Colonic mucosa (tissue), 4 donors: Measurements from ENCODE around the gene LIPF. TPM values are rescaled to one million over a fixed set of nuclear protein-coding genes. Genes with fewer than 3 reads are reported as not detected.
"Not testable (repeated sequence)": the region's sequence is repeated elsewhere in the genome, so short reads cannot be mapped to it uniquely, and the experiment has no call there.

Source experiments
- DNase-seq: peaks from one replicate; pipeline ENCODE4 v3.0.0-alpha.2; 2020
- H3K27ac ChIP-seq: fragments of 200-600 bp; one replicate; pipeline ENCODE4 v1.8.0; 2021
- H3K27me3 ChIP-seq: fragments of 200-600 bp; one replicate; pipeline ENCODE4 v1.8.0; 2021
- H3K36me3 ChIP-seq: fragments of 200-600 bp; one replicate; pipeline ENCODE4 v1.8.0; 2021
- H3K4me1 ChIP-seq: fragments of 200-600 bp; one replicate; pipeline ENCODE4 v1.8.0; 2021; ENCODE audit warnings: mild to moderate bottlenecking
- H3K4me3 ChIP-seq: fragments of 200-600 bp; one replicate; pipeline ENCODE4 v1.8.0; 2021
- H3K9ac ChIP-seq, 2 donors: one replicate each; pipeline ENCODE4 v1.7.0; 2013; ENCODE audit warnings: control low read depth in 2 of 2, low read depth in 2 of 2, low read length in 2 of 2
- H3K9me3 ChIP-seq: fragments of 200-600 bp; one replicate; pipeline ENCODE4 v1.8.0; 2021
- intact Hi-C: fragments of 100-400 bp; cut with DNase I; formaldehyde crosslinking; loops from one replicate; pipeline ENCODE4 v1.14.1; 2022
- total RNA-seq, 2 donors: library from RNA; stranded (reverse); fragmentation: NEBNext Ultra II Directional in 1 of 2; extraction: Animal tissue kit (Norgen Biotek cat#: 25700) in 1 of 2; gene quantifications; one replicate each; pipeline ENCODE4 v1.2.1, GENCODE V29; 2021
- TF ChIP-seq, protein P1 (sequence below): fragments of 200-600 bp; IDR thresholded peaks from one replicate; pipeline ENCODE4 v1.8.0; 2022; ENCODE audit warnings: antibody characterized with exemption, mild to moderate bottlenecking
- donor health status: healthy.
- donor health status: DM: no; HTN: no; CAD: no.
- donor health status: DM: no; HTN: no; CAD: no.

Gene LIPF
- total RNA-seq, 2 donors from 2014 or later, result not detected

DNA sequence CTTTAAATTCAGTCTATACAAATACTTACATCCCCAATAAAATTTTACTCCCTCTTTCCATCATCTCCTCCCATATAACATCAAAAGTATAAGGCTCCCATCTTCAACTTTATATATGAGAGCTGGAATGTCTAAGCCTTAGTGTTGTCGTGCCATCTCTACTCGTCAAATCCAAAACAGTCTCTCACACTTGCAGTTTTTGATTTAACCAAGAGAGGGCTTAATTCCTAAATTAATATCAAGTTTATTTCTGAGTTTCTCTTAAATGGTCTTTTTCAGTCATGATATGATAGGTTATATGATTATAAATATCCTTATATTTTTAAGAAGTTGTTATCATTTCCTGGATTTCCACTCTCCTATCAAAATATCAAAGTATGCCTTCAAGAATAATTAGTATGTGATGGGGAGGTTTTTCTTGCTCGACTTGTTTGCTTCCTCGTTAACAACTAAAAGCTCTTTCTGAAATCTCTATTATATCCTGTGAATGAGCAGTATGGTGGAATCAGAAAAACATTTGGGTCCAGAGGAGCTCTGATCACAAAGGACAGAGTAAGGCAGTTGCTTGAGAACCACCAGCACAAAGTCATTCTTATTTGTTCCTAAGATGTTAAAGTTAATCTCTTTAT lies 29.3 kb downstream of the LIPF start:
- H3K36me3 ChIP-seq, result no peaks in the 10 kb centered on the region
- H3K4me1 ChIP-seq, result no peaks in the 10 kb centered on the region
- H3K9ac ChIP-seq, result no peak overlapping the region
- H3K9me3 ChIP-seq, result no peaks in the 10 kb centered on the region
- no peak for DNase-seq
- TF ChIP-seq, protein P1, sequence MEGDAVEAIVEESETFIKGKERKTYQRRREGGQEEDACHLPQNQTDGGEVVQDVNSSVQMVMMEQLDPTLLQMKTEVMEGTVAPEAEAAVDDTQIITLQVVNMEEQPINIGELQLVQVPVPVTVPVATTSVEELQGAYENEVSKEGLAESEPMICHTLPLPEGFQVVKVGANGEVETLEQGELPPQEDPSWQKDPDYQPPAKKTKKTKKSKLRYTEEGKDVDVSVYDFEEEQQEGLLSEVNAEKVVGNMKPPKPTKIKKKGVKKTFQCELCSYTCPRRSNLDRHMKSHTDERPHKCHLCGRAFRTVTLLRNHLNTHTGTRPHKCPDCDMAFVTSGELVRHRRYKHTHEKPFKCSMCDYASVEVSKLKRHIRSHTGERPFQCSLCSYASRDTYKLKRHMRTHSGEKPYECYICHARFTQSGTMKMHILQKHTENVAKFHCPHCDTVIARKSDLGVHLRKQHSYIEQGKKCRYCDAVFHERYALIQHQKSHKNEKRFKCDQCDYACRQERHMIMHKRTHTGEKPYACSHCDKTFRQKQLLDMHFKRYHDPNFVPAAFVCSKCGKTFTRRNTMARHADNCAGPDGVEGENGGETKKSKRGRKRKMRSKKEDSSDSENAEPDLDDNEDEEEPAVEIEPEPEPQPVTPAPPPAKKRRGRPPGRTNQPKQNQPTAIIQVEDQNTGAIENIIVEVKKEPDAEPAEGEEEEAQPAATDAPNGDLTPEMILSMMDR, result no peak
- H3K4me3 ChIP-seq, result no peak overlapping the region
- H3K27ac ChIP-seq, result no peak overlapping the region
- intact Hi-C loops, result no loop called here
- no peaks in the 10 kb centered on the region for H3K27me3 ChIP-seq

DNA sequence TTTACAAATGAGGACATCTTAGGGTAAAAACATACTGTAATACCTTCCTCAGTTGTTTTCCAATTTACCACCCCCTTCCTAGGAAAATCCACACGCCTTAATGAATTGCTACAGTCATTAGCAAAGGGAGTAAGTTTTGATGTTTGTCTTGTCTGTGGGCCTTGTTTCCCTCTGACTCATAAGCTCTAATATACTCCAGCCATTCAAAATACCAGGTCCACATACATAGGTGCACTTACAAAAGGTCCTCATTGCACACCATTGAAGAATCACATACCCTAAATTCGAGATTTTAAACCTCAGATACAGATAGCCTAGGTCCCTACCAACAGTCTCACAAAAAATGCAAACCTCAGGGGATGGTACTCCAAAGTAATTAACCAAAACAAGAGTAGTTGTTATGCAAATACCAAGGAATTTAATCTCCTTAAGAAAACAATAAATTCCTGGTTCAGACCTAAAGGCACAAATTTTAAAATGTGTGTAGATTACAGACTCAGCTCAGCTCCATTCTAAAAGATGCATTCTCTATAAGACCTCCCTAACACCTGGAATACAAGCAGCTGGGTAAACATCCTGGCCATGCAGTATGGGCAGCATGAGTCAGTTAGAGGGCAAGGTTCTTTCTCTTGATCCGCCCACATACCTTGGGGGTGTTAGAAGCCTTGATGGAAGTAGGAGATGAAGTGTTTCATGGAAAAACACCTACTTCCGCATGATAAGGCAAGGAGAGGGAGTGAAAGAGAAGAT lies 38.8 kb downstream of the LIPF start:
- H3K9me3 ChIP-seq, result no peaks in the 10 kb centered on the region
- no peaks in the 10 kb centered on the region for H3K4me1 ChIP-seq
- H3K9ac ChIP-seq, result no peak overlapping the region
- H3K36me3 ChIP-seq, result no peaks in the 10 kb centered on the region
- H3K4me3 ChIP-seq, result no peak overlapping the region
- TF ChIP-seq, protein P1, result no peak
- H3K27me3 ChIP-seq, result no peaks in the 10 kb centered on the region
- intact Hi-C loops, result no loop called here
- DNase-seq, result peak; percentile 80
- H3K27ac ChIP-seq, result peak overlapping the region; percentile 37

DNA sequence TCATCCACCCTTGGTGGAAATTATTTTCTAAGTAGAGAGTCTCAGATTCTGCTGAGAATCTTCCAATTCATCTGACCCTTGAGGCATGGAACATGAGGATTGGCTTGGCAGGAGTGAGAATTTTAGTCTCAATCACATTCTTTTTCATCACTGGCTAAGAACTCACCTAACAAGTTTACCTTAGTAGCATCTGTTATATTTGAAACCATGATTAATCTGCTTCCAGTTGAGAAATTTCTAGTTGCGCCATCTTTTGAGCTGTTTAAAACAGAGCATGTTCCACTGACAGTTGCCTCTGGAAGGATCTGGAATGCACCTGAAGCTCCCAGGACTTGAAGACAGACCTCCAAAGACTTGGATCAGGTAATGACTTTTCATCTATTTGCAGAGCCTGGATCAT lies 41.7 kb downstream of the LIPF start, which contains the start of gene LIPK:
Gene LIPK (plus strand): TSS at position 292 of the 400 bp plus-strand sequence. CDS start 18,295 bp downstream, outside the sequence.
- intact Hi-C loops, result no loop called here
- DNase-seq, result no peak
- Histone ChIP-seq H3K9ac (no peak within 1 kb of the TSS), H3K27me3 (no peaks in the 10 kb centered on the region), H3K36me3 (no peaks in the 10 kb centered on the region), H3K9me3 (no peaks in the 10 kb centered on the region), H3K4me3 (no peak within 1 kb of the TSS), H3K4me1 (no peaks in the 10 kb centered on the region), H3K27ac (no peak within 1 kb of the TSS)
- TF ChIP-seq, protein P1, result no peak

DNA sequence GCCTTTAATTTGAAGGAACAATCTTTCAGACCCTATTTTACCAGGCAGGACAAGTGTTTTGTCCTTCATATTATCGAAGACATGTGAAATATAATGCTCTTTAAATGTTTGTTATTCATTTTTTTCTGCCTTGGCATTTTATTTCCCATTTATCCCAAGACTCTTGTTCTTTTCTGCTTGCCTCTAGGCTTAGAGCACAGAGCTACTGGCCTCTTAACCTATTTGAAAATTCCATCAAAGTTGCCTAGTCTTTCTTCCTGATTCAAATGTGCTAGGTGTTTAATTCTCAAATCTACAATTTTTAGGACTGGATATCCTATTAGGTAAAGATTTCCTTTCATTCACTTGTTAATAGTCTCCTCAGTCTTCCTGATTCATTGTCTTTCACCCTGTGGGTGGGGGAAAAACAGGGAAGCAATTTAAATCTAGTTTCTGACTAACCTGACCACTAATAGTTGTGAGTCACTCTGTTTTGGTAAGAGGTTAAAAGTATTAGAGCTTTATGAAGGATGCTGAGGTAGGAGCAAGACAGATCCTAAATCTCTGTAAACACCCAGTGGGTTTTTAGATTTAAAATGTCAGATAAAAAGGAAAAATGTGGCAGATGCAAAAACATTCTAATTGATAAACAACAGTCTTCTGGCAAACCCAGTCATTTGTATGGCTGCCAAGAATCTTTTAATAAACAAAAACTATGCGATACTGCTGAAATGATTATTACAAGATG lies 43.4 kb downstream of the LIPF start:
- TF ChIP-seq, protein P1, result no peak
- intact Hi-C loops, result no loop called here
- H3K36me3 ChIP-seq, result no peaks in the 10 kb centered on the region
- H3K27me3 ChIP-seq, result no peaks in the 10 kb centered on the region
- H3K27ac ChIP-seq, result no peak overlapping the region
- no peaks in the 10 kb centered on the region for H3K4me1 ChIP-seq
- H3K4me3 ChIP-seq, result no peak overlapping the region
- H3K9me3 ChIP-seq, result no peaks in the 10 kb centered on the region
- H3K9ac ChIP-seq, result no peak overlapping the region
- DNase-seq, result no peak

DNA sequence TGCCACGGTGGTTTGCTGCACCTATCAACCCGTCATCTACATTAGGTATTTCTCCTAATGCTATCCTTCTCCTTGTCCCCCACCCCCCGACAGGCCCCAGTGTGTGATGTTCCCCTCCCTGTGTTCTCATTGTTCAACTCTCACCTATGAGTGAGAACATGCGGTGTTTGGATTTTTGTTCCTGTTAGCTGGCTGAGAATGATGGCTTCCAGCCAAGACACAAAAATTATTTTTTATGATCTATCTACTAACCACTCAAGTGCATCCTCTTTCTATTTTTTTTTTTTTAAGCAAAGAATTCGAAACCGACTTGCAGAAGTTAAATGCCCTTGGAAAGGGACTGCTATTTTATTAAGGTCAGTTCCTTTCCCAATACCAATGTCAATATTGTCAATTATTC lies 45.1 kb downstream of the LIPF start:
- H3K9ac ChIP-seq, DNase-seq, intact Hi-C loops, H3K36me3 ChIP-seq, H3K9me3 ChIP-seq, H3K4me1 ChIP-seq, H3K27me3 ChIP-seq, H3K4me3 ChIP-seq, H3K27ac ChIP-seq: not testable (repeated sequence)
